Activated CD4-positive, CD25-positive, alpha-beta regulatory T cell treated with anti-CD3 and anti-CD28 coated beads, Interleukin-2, amount 50 U/mL, for 72 hours (primary cell): ENCODE data around the gene ZC3H10.
A peak's percentile ranks its signal among the peaks of the same experiment; 100 is the strongest.
"Not testable (repeated sequence)": the region's sequence is repeated elsewhere in the genome, so short reads cannot be mapped to it uniquely, and the experiment has no call there.

ENCODE experiments used
- DNase-seq: peaks from one replicate; pipeline ENCODE4 v3.0.0; 2021

The ZC3H10 gene, protein sequence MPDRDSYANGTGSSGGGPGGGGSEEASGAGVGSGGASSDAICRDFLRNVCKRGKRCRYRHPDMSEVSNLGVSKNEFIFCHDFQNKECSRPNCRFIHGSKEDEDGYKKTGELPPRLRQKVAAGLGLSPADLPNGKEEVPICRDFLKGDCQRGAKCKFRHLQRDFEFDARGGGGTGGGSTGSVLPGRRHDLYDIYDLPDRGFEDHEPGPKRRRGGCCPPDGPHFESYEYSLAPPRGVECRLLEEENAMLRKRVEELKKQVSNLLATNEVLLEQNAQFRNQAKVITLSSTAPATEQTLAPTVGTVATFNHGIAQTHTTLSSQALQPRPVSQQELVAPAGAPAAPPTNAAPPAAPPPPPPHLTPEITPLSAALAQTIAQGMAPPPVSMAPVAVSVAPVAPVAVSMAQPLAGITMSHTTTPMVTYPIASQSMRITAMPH

DNA sequence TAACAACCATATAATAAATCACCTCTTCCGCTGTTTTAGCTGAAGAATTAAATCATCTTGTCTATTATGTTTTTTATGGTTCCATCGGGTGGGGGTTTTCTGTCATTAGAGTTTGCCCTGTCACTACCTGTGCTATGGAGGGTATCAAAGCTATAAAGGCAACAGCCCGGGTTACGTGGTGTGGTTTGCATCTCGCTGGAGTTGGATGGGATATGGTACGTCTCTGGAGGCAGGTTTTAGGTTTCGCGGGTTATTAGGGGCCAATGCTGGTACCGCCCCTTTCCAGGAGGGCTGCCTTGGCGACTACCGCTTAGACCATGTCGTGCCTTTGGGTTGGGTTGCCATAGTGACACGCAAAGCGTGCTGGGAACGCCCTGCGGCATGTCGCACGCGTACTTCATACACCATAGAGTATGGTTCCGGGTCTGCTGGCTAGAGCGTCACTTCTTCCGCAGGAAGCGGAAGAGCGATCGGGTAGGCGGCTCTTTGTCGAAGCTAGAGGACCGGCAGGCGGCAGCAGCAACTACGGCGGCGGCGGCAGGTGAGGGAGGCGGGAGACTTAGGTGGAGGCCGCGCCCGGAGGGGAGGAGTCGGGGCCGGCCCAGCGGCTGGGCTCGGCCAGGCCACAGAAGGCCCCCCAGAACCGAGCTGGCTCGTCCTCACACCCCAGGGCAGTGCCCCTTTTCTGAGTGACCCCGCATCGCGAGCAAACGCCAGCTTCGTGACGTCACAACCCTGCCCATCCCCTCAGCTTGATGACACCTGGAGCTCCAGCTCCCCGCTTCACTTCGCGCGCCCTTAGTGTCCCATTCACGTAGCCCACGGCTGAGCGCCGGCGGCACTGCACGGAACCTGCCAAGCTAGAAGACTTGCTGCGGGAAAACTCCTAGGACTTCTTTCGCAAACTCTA is at the start of gene ZC3H10:
TSS of gene ZC3H10 (plus strand) at position 489 of the 910 bp plus-strand sequence. CDS start 2,297 bp downstream, outside the sequence.
- DNase-seq, result peak; percentile 94

DNA sequence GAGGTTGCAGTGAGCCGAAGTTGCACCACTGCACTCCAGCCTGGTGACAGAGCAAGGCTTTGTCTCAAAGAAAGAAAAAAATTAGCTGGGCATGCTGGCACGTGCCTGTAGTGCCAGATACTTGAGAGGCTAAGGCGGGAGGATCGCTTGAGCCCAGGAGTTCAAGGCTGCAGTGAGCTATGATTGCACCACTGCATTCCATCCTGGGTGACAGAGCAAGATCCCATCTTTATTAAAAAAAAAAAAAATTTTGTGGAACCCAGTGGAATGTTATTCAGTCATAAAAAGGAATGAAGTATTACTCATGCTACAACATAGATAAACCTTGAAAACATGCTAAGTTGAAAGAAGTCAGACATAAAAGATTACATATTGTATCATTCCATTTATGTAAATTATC is 46.4 kb upstream of the ZC3H10 start:
- no peak for DNase-seq

DNA sequence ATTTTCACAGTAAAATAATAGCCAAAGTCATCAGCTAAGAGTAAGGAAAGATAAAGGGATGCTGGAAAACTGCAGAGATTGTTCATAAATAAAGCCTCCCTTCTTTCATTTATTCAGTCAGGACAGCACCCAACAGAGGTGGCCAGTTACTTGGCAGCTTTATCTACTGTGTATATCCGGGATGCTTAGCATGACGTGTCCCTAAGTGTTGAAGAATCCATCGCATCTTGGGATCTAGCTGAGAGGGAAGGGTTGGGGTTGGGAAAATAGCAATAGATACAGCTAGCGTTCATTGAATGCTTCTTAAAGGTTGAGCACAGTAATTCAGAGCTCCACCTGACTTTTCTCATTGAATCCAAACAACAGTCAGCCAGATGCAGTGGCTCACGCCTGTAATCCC is 43.7 kb upstream of the ZC3H10 start:
- no peak for DNase-seq

DNA sequence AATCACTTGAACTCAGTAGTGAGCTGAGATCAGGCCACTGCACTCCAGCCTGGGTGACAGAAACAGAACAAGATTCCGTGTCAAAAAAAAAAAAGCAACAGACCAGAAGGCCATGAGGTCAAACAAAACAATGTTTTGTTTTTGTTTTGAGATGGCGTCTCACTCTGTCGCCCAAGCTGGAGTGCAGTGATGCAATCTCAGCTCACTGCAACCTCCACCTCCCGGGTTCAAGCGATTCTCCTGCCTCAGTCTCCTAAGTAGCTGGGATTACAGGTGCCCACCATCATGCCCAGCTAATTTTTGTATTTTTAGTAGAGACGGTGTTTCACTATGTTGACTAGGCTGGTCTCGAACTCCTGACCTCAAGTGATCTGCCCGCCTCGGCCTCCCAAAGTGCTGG is 40.1 kb upstream of the ZC3H10 start:
- not testable (repeated sequence) for DNase-seq

DNA sequence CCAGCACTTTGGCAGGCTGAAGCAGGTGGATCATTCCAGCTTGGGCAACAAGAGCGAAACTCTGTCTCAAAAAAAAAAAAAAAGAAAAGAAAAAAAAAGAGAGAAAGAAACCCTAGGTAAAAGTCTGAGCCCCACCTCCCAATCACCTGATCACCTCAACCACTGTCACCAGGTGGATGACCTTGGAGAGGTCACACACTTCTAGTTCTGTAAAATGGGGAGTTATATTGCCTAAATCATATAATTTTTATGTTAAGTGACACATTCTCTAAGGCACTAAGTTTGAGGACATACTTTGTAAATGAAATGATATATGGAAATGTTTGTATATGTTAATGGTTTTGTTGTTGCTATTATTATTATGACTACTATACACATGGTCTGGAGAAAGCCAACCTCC is 39.6 kb upstream of the ZC3H10 start:
- DNase-seq, result no peak

DNA sequence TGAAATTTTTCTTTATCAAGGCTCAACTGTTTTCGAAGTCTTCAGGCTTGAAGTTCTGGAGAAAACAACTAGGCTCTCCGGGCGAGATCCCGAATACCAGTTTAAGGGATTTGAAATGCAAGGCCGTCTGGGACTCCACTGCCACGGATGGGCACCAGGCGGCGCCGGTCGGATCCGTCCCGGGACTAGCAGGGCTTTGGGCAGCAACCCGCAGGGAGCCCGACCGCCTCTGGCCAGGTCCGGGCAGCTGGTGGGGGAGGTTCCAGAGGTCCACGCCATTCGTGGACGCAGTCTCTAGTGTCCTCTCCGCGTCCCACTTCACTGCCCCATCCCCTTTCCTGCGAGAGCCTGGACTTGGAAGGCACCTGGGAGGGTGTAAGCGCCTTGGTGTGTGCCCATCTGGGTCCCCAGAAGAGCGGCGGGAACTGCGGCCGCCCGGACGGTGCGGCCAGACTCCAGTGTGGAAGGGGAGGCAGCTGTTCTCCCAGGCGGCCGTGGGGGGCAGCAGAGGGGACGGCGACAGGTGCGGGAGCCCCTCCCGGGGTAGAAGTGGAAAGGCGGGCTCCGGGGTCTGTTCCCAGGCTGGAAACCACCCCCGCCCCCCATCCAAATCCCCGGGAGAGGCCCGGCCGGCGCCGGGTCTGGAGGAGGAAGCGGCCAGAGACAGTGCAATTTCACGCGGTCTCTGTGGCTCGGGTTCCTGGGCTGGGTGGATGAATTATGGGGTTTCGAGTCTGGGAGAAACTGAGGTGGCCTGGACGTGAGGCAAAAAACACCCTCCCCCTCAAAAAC is 38.9 kb upstream of the ZC3H10 start:
- DNase-seq, result peak; percentile 64

DNA sequence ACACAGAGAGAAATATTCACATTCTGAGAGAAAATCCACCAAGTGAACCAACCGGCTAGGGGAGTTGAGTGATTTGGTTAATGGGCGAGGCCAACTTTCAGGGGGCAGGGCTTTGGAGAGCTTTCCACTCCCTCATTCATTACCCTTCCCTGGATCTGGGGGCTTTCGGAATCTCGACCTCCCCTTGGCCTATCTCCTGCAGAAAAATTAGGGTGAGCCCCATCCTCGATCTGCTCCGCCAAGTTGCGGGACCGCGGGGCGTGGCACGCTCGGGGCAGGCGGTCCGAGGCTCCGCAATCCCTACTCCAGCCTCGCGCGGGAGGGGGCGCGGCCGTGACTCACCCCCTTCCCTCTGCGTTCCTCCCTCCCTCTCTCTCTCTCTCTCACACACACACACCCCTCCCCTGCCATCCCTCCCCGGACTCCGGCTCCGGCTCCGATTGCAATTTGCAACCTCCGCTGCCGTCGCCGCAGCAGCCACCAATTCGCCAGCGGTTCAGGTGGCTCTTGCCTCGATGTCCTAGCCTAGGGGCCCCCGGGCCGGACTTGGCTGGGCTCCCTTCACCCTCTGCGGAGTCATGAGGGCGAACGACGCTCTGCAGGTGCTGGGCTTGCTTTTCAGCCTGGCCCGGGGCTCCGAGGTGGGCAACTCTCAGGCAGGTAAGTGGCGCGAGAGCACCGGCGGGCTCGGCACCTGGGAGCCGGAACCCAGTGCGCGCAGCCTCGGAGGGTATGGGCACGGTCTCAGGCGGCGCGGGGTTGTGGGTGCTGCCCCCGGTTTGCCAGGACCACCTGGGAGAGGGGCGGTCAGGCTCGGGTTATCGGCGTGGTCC is 38.1 kb upstream of the ZC3H10 start, which contains the start of gene ERBB3:
TSS of gene ERBB3 (plus strand) at position 443 of the 833 bp plus-strand sequence. CDS start at position 579, 136 bp downstream.
- peak; percentile 58 for DNase-seq

DNA sequence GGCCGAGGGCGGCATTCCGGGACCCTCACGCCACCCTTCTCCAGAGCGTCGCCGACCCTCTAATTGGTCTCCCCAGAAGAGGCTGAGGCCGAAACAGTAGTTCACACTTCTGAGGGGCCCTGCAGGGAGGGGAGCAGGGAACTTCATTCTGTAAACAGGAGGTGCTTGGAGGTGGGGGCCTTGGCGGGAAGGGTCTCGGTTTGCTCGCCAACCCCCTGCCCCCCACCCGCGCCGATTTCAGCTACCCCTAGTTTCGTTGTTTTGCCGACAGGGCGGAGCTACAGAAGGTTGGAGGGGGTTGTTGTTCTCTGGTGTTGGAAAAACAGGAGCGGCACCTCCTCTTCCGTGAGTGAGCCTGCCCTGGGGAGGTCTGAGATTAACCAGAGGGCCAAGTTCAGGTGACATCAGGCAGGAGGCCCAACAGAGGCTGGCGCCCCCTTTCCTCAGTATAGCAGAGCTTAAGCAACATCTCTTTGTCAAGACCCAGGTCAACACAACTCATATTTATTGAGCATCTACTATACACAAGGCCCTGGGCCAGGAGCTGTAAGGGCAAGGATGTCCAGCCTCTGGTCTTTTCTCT is 37.4 kb upstream of the ZC3H10 start:
- no peak for DNase-seq

DNA sequence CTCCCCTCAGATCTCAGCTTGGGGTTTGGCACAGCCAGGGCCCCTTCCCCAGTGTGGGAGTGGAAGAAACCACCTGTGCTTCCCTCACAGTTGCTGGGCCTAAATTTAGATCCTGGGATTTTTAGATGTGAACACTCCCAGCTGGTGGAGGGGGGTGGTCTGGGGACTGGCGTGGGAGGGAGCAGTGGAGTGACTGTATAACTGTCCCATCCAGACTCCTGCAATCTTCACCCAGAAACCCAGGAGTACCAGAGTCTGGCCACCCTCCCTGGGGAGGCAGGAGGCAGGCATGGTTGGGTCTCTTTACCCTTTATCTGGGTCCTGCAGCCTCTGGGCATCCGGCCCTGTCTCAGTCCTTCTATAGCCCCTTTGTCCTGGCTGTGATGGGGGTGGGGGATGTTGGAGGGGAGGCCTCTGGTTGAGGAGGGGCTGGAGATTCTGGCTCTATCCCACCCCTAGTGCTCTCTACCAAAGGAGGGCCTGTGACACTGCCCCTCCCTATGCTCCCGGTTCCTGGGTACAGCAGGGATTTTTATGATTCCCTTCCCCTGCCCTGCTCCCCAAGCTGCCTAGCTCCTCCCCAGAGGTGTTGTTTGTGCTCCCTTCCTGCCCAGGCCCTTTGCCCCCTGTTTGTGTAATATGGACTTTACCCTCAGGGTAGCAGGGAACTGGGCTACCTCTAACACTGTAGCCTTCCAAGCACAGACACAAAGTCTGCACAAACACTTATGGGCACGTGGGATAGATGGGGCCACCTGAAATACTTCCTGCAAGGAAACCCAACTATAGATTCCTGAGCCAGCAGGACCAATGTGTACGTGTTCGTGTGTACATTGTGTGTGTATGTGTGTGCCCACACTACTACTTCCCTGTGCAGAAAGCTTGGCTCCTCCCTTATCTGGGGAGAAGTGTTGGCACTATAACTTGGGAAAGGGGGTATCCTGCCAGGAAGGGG is 36.4 kb upstream of the ZC3H10 start:
- no peak for DNase-seq

DNA sequence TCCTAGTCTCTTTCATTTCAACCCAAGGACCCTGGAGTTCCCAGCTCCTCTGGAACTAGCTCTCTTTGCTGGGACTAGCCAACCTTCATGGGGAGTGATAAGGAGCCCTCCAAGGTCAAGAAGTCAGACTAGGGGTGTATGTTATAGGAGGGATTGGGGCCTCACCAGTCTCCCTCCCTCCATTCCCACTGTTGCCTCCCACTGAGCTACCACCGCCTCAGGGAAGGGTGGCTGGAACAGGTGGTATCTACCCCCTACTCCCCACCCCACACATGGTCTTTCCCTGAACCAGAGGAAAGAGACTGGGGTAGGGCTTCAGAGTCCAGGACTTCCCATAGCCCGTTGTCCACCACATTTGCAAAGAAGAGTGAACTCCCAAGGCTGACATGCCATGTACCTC is 35.7 kb upstream of the ZC3H10 start:
- DNase-seq, result no peak

DNA sequence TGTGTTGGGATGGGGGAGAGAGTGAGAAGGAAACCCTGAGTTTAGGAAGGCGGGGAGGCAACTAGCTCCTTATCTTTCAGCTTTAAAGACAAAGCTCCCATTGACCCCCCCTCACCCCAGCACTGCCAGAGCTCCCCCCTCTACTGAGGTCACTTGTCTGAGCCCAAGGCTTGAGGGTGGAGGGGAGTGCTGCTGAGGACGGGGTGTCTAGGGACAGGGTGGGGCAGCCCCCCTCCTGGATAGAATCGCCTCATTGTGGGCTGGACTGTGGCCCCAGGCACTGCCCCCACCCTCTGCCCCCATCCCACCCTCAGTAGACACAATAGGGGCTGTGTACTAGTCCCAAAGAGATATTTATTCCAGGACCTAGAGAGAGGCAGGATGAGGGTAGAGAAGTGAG is 35.1 kb upstream of the ZC3H10 start:
- no peak for DNase-seq

DNA sequence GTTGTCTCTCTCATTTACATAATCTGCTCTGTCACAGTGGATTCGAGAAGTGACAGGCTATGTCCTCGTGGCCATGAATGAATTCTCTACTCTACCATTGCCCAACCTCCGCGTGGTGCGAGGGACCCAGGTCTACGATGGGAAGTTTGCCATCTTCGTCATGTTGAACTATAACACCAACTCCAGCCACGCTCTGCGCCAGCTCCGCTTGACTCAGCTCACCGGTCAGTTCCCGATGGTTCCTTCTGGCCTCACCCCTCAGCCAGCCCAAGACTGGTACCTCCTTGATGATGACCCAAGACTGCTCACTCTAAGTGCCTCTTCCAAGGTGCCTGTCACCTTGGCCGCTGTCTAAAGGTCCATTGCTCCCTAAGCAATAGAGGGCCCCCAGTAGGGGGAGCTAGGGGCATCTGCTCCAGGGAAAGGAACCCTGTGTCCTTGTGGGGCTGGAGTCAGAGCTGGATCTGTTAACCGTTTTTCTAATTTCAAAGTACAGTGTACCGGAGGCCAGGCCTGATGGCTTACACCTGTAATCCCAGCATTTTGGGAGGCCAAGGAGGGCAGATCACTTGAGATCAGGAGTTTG is 33.0 kb upstream of the ZC3H10 start:
- DNase-seq, result no peak

DNA sequence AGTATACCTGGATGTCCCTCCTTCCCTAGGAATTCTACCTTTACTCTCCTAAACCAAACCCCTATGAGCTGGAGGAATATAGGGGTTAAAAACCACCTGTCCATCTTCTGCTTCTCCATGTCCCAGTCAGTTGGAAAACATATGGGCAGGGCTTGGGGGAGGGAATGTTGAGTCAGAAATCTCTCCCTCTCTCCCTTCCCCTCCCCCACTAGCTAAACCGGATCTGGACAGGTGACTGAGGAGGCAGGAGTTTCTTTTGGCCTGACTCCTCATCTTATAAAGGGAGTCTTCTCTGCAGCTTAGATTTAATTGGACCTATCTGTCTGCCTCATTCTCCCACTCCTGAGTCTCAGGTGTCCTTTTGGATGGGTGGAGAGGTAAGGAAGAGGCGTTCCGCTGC is 32.0 kb upstream of the ZC3H10 start:
- no peak for DNase-seq

DNA sequence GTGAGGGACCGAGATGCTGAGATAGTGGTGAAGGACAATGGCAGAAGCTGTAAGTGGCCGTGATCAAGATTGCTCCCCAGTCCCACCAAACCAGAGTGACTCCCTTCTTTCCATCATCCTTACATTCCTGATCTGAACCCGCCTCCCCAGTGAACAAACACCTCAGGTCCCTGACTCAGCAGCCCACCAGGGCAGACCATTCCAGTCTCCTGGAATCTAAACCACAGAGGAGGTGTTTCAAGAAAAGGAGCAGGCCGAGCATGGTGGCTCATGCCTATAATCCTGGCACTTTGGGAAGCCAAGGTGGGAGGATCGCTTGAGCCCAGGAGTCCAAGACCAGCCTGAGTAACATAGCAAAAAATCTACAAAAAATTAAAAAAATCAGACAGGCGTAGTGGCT is 31.5 kb upstream of the ZC3H10 start:
- DNase-seq, result no peak

DNA sequence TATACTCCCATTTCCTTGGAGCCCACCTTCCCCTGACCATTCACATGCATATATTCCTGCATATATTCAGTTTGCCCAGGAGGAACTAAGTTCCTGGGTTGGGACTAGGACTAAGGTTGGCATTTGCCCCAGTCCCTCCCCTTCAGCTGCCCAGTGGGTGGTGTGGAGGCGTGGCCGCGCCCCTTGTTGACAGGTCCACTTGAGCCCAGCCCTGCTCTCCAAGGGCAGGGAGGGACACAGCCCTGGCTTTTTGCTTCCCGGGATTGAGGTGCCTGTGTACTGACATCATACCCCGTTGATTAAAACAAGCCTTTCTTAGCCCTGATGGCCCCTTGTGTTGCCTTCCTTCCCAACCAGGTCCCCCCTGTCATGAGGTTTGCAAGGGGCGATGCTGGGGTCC is 30.8 kb upstream of the ZC3H10 start:
- no peak for DNase-seq

DNA sequence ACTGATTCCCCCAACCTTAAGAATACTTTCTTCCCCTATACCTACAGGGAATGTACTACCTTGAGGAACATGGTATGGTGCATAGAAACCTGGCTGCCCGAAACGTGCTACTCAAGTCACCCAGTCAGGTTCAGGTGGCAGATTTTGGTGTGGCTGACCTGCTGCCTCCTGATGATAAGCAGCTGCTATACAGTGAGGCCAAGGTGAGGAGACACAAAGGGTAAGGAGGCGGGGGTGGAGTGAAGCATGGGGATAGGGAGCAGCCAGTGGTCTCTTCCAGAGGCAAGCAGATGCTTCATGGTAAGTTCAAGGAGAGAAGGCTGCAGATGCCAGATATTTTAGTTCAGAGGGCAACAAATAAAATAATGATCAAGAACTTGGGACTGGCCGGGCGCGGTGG is 20.3 kb upstream of the ZC3H10 start:
- DNase-seq, result no peak

DNA sequence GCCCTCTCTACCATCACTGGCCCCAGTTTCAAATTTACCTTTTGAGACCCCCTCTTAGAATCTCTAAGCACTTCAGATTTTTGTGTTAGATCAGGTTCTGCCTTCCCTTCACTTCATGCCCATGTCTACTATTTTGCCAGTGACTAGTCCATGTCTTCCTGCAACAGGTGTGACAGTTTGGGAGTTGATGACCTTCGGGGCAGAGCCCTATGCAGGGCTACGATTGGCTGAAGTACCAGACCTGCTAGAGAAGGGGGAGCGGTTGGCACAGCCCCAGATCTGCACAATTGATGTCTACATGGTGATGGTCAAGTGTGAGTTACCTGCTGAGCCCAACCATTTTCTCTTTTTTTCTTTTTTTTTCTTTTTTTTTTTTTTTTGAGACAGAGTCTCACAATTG is 19.5 kb upstream of the ZC3H10 start:
- no peak for DNase-seq

DNA sequence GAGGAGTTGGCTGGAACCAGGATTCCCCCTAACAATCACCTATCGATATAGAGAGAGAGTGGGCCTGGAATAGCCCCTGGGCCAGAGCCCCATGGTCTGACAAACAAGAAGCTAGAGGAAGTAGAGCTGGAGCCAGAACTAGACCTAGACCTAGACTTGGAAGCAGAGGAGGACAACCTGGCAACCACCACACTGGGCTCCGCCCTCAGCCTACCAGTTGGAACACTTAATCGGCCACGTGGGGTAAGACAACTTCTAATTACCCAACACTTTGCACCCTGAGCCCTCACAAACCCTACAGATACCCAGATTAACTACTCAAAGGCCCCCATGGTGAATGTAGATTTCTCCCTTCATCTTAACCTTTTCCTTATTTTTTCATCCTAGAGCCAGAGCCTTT is 18.3 kb upstream of the ZC3H10 start:
- no peak for DNase-seq

DNA sequence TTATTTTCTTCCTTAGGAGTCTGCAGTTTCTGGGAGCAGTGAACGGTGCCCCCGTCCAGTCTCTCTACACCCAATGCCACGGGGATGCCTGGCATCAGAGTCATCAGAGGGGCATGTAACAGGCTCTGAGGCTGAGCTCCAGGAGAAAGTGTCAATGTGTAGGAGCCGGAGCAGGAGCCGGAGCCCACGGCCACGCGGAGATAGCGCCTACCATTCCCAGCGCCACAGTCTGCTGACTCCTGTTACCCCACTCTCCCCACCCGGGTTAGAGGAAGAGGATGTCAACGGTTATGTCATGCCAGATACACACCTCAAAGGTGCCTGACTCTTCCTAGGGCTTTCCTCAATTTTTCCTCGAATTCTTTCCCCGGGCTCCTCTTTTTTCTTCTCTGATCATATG is 17.0 kb upstream of the ZC3H10 start:
- no peak for DNase-seq

DNA sequence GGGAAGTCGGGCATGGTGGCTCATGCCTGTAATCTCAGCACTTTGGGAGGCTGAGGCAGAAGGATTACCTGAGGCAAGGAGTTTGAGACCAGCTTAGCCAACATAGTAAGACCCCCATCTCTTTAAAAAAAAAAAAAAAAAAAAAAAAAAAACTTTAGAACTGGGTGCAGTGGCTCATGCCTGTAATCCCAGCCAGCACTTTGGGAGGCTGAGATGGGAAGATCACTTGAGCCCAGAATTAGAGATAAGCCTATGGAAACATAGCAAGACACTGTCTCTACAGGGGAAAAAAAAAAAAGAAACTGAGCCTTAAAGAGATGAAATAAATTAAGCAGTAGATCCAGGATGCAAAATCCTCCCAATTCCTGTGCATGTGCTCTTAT is 15.4 kb upstream of the ZC3H10 start:
- no peak for DNase-seq
